ENCODE measurements around the gene CEP70.

- TF ChIP-seq CTCF (IDR thresholded peaks at IDR 0.05) (no peak), POLR2A (IDR thresholded peaks at IDR 0.05) (no peak)
Observed at GRCh38 chr3:138509586-138509985, 84.5 kb downstream of the CEP70 start.
